NCI-H2107 treated with DMSO at 0.1 percent for 48 hours (cell line): ENCODE measurements around the gene SERPINB1.
"Not testable (repeated sequence)": the region's sequence is repeated elsewhere in the genome, so short reads cannot be mapped to it uniquely, and the experiment has no call there.

Source experiments
- DNase-seq: peaks from one replicate; lab custom pipeline; 2025; ENCODE audit not compliant: unreplicated experiment; lab: John Stamatoyannopoulos, UW

Gene SERPINB1

GRCh38 chr6:2866171-2866846 is 24.6 kb upstream of the SERPINB1 start:
- no peak for DNase-seq

- DNase-seq, result no peak
These were observed 24.1 kb upstream of the SERPINB1 start for GRCh38 chr6:2865694-2866151.

DNA sequence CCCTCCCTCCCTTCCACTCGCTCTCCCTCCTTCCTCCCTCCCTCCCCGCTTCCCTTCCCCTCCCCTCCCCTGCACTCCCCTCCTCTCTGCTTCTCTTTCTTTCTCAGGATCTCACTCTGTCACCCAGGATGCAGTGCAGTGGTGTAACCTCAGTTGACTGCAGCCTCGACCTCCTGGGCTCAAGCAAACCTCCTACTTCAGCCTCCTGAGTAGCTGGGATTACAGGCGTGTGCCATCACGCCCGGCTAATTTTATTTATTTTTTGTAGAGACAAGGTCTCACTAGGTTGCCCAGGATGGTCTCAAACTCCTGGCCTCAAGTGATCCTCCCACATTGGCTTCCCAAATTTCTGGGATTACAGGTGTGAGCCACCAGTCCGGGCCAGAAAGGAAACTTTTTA is 23.6 kb upstream of the SERPINB1 start:
- no peak for DNase-seq

- no peak for DNase-seq
These were observed 22.2 kb upstream of the SERPINB1 start for GRCh38 chr6:2863901-2864300.

DNA sequence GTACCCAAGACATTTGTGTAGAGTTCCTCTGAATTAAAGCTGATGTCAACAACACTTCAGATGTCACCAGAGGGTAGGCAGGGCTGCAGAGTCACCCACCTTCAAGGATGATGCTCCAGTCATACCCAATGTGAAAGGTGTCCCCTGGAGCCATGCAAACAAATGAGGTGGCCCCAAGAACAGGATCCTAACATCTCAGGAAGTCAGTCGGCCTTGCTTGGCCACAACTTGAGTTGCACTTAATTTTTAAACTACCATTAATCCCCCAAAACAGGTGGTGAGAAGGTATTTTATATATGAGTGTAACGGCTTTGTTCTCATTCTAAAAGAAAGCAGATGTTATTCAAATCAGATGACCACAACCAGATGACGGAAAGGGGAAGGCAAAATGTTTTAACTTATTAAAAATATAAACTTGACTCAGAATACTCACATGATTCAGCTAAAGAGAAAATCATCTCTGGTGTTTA is 21.1 kb upstream of the SERPINB1 start:
- no peak for DNase-seq

GRCh38 chr6:2861822-2862164 is 20.1 kb upstream of the SERPINB1 start:
- no peak for DNase-seq

DNA sequence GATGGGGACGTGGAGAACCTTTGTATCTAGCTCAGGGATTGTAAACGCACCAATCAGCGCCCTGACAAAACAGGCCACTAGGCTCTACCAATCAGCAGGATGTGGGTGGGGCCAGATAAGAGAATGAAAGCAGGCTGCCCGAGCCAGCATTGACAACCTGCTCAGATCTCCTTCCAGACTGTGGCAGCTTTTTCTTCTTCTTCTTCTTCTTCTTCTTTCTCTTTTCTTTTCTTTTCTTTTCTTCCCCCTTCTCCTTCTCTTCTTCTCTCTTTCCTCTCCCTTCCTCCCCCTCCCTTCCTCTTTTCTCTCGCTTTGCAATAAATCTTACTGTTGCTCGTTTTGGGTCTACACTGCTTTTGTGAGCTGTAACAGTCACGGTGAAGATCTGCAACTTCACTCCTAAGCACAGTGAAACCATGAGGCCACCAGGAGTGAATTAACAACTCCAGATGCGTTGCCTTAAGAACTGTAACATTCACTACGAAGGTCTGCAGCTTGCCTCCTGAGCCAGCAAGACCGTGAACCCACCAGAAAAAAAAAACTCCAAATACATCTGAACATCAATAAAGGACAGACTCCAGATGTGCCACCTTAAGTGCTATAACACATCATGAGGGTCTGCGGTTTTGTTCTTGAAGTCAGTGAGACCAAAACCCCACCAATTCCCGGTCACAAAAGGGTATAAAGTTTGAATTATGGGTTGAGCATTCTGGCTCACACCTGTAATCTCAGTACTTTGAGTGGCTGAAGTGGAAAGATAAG is 19.6 kb upstream of the SERPINB1 start:
- DNase-seq, result peak; percentile 9

GRCh38 chr6:2860706-2861059 is 19.0 kb upstream of the SERPINB1 start:
- DNase-seq, result not testable (repeated sequence)

GRCh38 chr6:2859798-2860705 is 18.4 kb upstream of the SERPINB1 start:
- not testable (repeated sequence) for DNase-seq

DNA sequence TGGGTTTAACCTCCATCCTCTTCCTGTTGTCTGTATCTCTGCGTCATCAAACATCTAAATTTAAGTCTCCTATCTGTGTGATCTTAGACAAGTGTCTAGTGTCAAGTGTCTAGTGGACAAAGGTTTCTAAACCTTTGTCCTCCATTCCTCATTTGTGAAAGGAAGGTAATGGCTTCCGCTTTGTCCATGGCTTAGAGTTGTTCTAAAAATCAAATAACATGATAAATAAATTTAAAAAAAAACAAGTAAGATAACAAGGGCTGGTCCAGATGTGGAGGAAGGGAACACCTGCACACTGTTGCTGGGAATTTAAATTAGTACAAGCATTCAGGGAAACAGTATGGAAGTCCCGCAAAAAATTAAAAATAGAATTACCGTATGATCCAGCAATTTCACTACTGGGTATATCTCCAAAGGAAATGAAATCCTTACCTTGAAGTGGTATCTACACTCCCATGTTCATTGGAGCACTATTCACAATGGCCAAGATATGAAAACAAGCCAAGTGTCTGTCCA is 17.6 kb upstream of the SERPINB1 start:
- no peak for DNase-seq

DNA sequence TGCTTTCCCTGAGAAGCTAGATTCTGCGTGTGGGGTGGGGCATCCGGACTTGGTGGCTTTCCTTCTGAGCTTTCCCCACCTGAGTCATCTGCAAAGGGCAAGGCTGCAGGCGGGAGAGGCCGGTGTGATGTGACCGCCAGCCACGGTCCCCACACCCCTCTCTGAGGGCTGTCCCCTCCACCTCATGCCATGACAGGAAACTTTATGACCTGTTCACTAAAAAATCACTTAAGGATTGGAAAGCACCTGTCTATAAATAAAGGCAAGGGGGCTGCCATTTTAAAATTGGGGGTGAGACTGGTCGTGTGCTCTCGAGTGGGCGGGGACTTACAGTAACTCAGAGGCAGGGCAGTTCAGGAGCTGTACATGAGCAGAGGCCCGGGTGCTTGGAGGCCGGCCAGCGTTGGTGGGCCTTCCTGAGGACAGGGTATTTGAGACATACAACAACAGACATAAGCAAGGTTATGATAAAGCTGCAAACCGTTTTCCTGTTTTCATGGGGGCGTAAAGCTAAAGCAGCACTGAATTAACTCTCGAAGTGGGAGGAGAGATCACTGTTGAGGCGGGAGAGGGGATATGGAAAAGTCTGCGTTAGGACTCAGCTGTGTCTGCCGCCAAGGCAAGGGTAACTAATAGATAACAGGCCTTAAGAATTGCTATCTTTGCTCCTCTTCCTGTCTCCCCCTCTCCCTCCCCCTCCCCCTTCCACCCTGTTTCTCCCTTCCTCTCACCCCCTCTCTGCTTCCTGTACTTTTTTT is 16.1 kb upstream of the SERPINB1 start:
- DNase-seq, result no peak

GRCh38 chr6:2857185-2857579 is 15.5 kb upstream of the SERPINB1 start:
- DNase-seq, result no peak

GRCh38 chr6:2855061-2855519 is 13.4 kb upstream of the SERPINB1 start:
- DNase-seq, result no peak

DNA sequence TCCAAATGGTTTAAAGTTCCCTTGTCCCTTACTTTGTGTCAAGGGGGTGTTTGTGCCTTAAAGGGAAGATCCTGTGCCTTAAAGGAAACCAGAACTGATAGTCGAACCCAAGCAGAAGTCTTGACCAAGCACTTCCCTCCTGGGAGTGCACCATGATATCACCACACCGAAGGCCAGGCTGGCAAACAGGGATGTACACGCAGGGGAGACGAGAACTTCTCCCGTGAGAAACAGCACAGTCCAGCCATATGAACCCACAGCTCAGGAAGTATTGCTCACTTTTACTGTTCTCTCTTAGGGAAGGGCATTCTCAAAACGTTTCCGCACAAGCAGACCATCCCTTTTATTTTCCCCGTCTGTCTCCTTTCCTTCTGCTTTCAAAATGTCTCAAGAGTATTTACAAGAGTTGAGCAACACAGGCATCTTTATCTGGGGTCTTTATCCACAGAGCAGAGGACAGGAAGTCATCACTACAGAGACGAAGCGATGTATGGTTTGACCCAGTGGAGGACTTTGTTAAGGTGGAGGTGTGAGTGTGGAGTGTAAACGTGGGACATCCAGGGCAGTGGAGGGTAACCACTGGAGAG is 12.8 kb upstream of the SERPINB1 start:
- no peak for DNase-seq

GRCh38 chr6:2853769-2854395 is 12.2 kb upstream of the SERPINB1 start:
- peak; percentile 45 for DNase-seq

DNA sequence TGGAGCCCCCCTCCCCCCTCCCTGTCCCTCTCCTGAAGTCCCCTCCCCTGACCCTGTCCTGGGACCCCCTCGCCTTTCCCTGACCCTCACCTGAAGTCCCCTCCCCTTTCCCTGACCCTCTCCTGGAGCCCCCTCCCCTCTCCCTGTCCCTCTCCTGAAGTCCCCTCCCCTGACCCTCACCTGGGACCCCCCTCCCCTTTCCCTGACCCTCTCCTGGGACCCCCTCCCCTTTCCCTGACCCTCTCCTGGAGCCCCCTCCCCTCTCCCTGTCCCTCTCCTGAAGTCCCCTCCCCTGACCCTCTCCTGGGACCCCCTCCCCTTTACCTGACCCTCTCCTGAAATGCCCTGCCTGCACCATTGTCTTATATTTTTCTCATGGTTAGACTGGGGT is 11.7 kb upstream of the SERPINB1 start:
- DNase-seq, result not testable (repeated sequence)

DNA sequence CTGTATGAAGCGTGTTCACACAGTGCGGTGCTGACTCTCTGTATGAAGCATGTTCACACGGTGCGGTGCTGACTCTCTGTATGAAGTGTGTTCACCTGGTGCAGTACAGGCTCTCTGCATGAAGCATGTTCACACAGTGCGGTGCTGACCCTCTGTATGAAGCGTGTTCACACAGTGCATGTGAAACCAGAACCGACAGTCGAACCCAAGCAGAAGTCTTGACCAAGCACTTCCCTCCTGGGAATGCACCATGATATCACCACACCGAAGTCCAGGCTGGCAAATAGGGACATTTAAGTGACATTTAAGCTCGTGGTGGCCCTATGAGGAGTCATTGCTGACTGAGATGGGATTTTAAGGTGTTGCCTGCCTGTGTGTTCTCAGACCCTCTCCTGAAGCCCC is 11.3 kb upstream of the SERPINB1 start:
- no peak for DNase-seq

GRCh38 chr6:2852514-2852855 is 10.8 kb upstream of the SERPINB1 start:
- no peak for DNase-seq

- DNase-seq, result no peak
These were observed 10.3 kb upstream of the SERPINB1 start for GRCh38 chr6:2851727-2852513.
